Thyroid gland (tissue), 4 donors: Measurements from ENCODE around the gene CYBB.

Experiments used
- POLR2A ChIP-seq, 2 donors: fragments of 450-650 bp; IDR thresholded peaks; one replicate each; pipeline ENCODE4 v1.6.1; 2017; ENCODE audit warnings: antibody characterized with exemption in 2 of 2, mild to moderate bottlenecking in 2 of 2, moderate library complexity in 1 of 2
- TF ChIP-seq, protein P1 (sequence below), 6 experiments: fragments of 200-600 bp in 3 of 6; fragments of 450-650 bp in 3 of 6; sonication (generic) in 3 of 6; IDR thresholded peaks; one replicate each; pipeline ENCODE4 v1.5.1; 2016 to 2019; ENCODE audit warnings: antibody characterized with exemption in 6 of 6, mild to moderate bottlenecking in 2 of 6, inconsistent platforms in 1 of 6, moderate library complexity in 1 of 6

DNA sequence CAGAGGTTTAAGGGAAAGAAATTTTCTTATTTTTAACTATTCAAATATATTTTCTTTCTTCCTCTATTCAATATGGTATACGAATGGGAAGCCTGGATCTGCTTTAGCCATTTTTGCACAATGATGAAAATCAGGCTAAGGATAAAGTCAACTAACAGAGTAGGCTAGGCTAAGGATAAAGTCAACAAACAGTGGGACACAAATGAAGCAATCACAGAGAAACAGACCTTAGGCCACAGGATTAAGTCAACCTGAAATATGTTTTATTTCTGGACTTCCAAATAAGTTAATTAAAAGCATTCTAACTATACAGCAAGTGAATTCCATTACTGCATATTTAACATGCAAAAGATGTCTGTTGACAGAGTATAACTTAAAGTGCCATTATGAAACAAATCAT, 50.5 kb downstream of the CYBB start:
- TF ChIP-seq, protein P1, sequence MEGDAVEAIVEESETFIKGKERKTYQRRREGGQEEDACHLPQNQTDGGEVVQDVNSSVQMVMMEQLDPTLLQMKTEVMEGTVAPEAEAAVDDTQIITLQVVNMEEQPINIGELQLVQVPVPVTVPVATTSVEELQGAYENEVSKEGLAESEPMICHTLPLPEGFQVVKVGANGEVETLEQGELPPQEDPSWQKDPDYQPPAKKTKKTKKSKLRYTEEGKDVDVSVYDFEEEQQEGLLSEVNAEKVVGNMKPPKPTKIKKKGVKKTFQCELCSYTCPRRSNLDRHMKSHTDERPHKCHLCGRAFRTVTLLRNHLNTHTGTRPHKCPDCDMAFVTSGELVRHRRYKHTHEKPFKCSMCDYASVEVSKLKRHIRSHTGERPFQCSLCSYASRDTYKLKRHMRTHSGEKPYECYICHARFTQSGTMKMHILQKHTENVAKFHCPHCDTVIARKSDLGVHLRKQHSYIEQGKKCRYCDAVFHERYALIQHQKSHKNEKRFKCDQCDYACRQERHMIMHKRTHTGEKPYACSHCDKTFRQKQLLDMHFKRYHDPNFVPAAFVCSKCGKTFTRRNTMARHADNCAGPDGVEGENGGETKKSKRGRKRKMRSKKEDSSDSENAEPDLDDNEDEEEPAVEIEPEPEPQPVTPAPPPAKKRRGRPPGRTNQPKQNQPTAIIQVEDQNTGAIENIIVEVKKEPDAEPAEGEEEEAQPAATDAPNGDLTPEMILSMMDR (IDR thresholded peaks at IDR 0.05) = no peak
- TF ChIP-seq POLR2A (IDR thresholded peaks at IDR 0.05) = no peak
